GM18870 (cell line): ENCODE results near the gene PHKG2.
"Not testable (repeated sequence)": the region's sequence is repeated elsewhere in the genome, so short reads cannot be mapped to it uniquely, and the experiment has no call there.

Experiments used
- ATAC-seq: cut with Tn5 transposase; IDR thresholded peaks from one replicate; pipeline ENCODE4 v1.9.1; 2021; ENCODE audit warnings: moderate library complexity; ENCODE audit not compliant: unreplicated experiment

Gene PHKG2

GRCh38 chr16:30747799-30748633, at the start of gene PHKG2:
Gene PHKG2, plus strand, starts transcription at chr16:30748425. Its CDS starts 396 bp downstream, at chr16:30748821.
- peak; percentile 82 for ATAC-seq

GRCh38 chr16:30698816-30699614, 49.2 kb upstream of the PHKG2 start, which contains the start of gene SRCAP:
Gene SRCAP, plus strand, starts transcription at chr16:30699171. Its CDS starts 1,654 bp downstream, at chr16:30700825.
- peak; percentile 23 for ATAC-seq

GRCh38 chr16:30699615-30700099, 48.6 kb upstream of the PHKG2 start:
- no peak for ATAC-seq

- no peak for ATAC-seq
Observed at GRCh38 chr16:30700491-30700890, 47.7 kb upstream of the PHKG2 start.

GRCh38 chr16:30700971-30701370, 47.3 kb upstream of the PHKG2 start:
- ATAC-seq, result no peak

GRCh38 chr16:30703071-30703470, 45.2 kb upstream of the PHKG2 start:
- not testable (repeated sequence) for ATAC-seq

- ATAC-seq, result no peak
Observed at GRCh38 chr16:30703971-30704370, 44.3 kb upstream of the PHKG2 start.

GRCh38 chr16:30706046-30706445, 42.2 kb upstream of the PHKG2 start:
- no peak for ATAC-seq

GRCh38 chr16:30710971-30711370, 37.3 kb upstream of the PHKG2 start:
- ATAC-seq, result no peak

- no peak for ATAC-seq
Observed at GRCh38 chr16:30711712-30712111, 36.5 kb upstream of the PHKG2 start.

GRCh38 chr16:30715750-30716445, 32.3 kb upstream of the PHKG2 start:
- no peak for ATAC-seq

- no peak for ATAC-seq
Observed at GRCh38 chr16:30720086-30720485, 28.1 kb upstream of the PHKG2 start.

GRCh38 chr16:30720694-30721093, 27.5 kb upstream of the PHKG2 start:
- ATAC-seq, result no peak

- no peak for ATAC-seq
Observed at GRCh38 chr16:30721167-30721566, 27.1 kb upstream of the PHKG2 start.

GRCh38 chr16:30721606-30722005, 26.6 kb upstream of the PHKG2 start:
- ATAC-seq, result no peak

GRCh38 chr16:30722443-30722842, 25.8 kb upstream of the PHKG2 start:
- ATAC-seq, result no peak

GRCh38 chr16:30722916-30723315, 25.3 kb upstream of the PHKG2 start:
- ATAC-seq, result no peak

GRCh38 chr16:30723725-30724355, 24.4 kb upstream of the PHKG2 start:
- no peak for ATAC-seq

- ATAC-seq, result no peak
Observed at GRCh38 chr16:30724641-30725417, 23.4 kb upstream of the PHKG2 start.

GRCh38 chr16:30725418-30725792, 22.8 kb upstream of the PHKG2 start:
- no peak for ATAC-seq
